Activated CD4-positive, alpha-beta T cell treated with anti-CD3 and anti-CD28 coated beads for 24 hours (primary cell): ENCODE data around the gene ASB10.

Source experiments
- DNase-seq, 2 donors: peaks; one replicate each; pipeline ENCODE4 v3.0.0-alpha.2; 2020; ENCODE audit warnings: low read depth in 2 of 2

The ASB10 gene

GRCh38 chr7:151186640-151187408 is at the start of gene ASB10:
Gene ASB10, minus strand, starts transcription at chr7:151187250. Its CDS starts 120 bp downstream, at chr7:151187130.
- DNase-seq = no peak

- no peak for DNase-seq
Measured at GRCh38 chr7:151236406-151236805, 49.4 kb upstream of the ASB10 start.

DNA sequence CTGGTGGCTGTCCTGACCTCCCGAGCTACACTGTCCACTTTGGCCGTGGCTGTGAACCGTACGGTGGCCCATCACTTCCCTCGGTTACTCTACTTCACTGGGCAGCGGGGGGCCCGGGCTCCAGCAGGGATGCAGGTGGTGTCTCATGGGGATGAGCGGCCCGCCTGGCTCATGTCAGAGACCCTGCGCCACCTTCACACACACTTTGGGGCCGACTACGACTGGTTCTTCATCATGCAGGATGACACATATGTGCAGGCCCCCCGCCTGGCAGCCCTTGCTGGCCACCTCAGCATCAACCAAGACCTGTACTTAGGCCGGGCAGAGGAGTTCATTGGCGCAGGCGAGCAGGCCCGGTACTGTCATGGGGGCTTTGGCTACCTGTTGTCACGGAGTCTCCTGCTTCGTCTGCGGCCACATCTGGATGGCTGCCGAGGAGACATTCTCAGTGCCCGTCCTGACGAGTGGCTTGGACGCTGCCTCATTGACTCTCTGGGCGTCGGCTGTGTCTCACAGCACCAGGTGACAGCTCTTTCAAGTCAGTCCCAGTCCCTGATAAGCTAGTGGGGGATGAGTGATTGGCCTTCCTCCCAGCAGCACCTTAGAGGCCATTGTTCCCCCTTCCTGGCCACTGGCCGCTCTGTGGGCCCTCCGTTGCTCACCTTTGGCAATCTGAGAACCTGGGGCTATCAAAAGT is 48.2 kb upstream of the ASB10 start:
- DNase-seq = no peak

DNA sequence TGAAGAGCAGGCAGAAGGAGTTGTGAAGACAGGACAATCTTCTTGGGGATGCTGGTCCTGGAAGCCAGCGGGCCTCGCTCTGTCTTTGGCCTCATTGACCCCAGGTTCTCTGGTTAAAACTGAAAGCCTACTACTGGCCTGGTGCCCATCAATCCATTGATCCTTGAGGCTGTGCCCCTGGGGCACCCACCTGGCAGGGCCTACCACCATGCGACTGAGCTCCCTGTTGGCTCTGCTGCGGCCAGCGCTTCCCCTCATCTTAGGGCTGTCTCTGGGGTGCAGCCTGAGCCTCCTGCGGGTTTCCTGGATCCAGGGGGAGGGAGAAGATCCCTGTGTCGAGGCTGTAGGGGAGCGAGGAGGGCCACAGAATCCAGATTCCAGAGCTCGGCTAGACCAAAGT is 46.8 kb upstream of the ASB10 start:
- DNase-seq = no peak

- DNase-seq = peak; percentile 54 to 57
Measured at GRCh38 chr7:151232917-151233701, 46.1 kb upstream of the ASB10 start.

DNA sequence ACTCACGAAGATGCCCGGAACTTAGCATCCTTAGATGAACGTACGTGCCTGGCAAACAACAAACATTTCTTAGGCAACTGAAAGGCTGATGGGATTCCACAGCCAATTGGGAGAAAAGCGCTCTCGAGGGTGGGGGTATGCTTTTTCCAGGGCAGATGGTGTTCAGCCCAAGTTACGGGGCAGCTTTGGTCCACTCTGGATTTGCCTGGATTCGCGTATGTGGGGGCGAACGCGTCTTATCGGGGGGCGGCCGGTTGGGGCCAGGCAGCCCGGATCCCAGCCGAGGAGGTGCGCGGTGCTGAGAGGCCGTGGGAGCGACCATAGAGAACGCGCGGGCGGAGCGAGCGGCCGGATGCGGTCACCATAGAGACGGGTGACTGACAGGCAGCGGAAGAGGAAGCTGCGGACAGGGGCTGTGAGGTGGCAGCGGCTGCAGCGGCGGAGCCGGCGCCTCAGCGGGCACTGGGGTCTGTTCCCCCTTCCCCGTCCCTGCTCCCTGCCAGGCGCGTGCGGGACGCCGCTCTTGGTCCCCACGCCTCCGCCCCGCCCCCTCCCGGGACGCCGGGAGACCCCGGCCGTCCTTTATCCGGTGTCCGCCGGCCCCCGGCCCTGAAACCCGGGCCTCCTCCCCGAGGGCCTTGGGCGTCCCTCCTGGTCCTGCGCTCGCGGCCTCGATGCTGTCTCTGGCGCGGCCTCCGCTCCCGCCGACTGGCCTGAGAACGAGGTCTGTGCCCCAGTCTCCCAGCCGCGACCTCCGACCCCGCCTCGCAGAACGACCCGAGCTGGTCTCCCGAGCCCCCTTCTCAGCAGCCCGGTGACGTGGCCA is 45.3 kb upstream of the ASB10 start, which contains the start of gene CHPF2:
Gene CHPF2 (plus strand): TSS at position 393 of the 826 bp plus-strand sequence. CDS start 1,529 bp downstream, outside the sequence.
- DNase-seq = peak; percentile 82 to 87

DNA sequence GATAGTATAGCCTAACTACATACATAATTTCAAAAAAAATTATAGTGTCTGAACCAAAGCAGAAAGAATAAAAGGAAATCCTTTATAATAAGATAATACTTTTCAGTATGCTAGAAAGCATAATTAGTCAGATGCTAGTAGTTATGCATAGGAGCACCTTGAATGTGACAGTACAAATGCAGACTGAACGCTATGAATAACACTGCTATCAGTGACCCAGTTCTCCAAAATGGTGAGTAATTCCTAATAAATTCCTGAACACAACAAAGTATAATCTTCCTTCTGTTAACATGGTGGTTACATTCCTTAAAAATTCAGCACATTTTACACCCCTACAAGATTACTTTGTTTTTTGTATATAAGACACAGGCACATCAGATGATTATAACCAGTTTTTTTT is 44.0 kb upstream of the ASB10 start:
- DNase-seq = no peak

- DNase-seq = no peak
Measured at GRCh38 chr7:151229249-151229648, 42.2 kb upstream of the ASB10 start.

GRCh38 chr7:151228024-151228866 is 41.2 kb upstream of the ASB10 start:
- no peak for DNase-seq

DNA sequence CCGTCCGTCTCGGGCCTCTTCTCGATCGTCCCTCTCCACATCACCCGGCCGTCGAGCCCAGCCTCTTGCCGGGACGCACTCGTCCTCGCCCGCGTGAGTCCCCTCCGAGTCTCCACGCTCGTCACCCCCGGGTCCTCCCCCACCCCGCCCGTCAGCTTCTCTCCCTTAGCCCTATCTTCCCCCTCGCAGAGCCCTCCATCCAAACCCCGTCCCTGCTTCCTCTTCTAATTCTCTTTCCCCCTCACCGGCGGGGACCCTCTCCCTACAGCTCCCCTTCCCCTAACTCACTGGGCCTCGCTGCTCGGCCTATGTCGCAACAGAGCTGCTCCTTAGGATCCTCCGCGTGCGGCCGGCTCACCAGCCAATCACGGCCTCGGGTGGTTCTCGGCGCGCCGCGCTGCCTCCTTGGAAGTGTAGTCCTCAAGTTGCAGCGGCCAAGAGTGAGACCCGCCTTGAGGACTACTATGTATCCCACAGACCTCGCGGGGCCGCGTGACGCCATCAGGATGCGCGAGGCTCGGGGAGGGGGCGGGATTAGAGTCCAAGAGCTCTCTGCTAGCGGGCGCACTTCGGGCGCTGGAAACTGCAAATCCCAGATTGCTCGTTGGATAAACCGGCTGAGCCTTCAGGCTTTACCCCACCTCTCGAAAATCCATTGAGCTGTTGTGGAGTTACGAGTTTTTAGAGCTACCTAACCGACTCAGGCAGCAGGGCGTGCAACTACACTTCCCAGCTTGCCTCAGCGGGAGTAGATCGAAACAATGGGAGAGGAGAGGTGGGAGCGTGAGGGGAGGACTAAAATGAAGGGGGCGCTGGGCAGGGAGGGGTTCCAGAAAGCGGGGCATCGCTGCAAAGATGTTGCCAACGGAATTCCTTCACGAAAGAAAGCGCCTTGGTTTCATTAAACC is 40.1 kb upstream of the ASB10 start, which contains the start of gene ABCF2:
Gene ABCF2 (minus strand): TSS at position 331 of the 908 bp plus-strand sequence. CDS start 747 bp downstream, outside the sequence.
- peak; percentile 94 to 99 for DNase-seq

DNA sequence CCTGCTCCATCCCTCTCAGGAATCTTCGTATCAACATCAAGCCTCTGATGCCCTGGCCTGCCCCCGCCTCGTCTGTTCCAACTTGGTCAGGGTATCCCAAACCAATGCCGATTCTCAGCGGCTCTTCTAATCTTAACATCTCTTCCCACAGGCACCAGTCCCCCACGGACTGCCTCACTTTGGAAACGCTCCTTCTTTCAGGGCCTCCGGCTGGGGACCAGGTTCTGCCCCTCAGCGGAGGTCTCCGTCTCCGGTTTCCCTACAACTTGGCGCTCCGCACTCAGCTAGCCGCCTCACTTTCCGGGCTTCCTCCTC is 39.5 kb upstream of the ASB10 start:
- no peak for DNase-seq

- no peak for DNase-seq
Measured at GRCh38 chr7:151225948-151226510, 39.0 kb upstream of the ASB10 start.

- no peak for DNase-seq
Measured at GRCh38 chr7:151223728-151224127, 36.7 kb upstream of the ASB10 start.

- DNase-seq = no peak
Measured at GRCh38 chr7:151218170-151218569, 31.1 kb upstream of the ASB10 start.

DNA sequence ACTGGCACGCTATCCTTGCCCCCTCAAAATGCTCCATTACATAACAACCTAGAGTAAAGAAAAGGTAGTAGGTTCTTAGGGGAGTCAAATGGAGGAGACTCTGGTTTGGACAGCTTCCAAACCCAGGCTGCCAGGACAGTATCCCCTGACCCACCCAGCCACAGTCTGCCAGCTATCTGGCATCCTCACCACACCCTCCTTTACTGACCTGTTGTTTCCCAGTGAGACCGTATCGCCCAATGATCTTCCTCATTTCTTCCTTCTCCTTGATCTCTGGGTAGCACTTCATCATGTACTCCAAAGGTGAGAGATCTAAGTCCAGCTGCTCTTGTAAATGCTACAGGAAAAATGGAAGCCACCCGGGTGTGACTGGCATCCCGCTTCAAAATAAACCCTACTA is 28.3 kb upstream of the ASB10 start:
- no peak for DNase-seq

DNA sequence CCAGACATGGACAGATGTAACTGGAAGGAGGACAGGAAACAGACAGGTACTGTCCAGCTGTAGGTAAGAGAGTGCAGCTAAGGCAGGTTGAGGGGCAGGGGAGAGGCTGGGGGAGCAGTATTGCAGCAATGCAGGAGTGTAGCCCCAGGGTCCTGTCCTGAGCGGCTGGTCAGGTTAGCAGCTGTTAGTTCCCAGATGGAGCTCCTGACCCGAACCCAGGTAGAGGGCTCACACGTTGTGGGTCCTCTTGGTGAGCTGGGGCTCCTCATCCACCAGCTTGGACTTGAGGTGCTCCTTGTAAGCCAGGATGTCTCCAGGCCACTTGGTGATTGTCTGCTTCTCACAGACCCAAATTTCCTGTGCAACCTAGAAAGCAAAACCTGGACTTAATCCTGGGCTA is 26.8 kb upstream of the ASB10 start:
- no peak for DNase-seq

DNA sequence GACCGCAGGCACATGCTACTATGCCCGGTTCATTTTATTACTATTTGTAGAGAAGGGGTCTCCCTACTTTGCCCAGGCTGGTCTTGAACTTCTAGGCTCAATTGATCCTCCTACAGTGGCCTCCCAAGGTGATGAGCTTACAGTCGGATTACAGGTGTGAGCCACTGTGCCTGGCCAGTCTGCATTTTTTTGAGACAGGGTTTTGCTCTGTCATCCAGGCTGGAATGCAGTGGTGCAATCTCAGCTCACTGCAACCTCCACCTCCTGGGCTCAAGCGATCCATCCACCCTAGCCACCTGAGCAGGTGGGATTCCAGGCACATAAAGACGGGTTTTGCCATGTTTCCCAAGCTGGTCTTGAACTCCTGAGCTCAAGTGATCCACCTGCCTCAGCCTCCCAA is 25.6 kb upstream of the ASB10 start:
- no peak for DNase-seq

GRCh38 chr7:151211155-151211772 is 24.2 kb upstream of the ASB10 start:
- DNase-seq = no peak
